C4-2B (cell line): ENCODE data around the gene LIN7A.

Experiments used
- H3K27ac ChIP-seq: fragments of 450-650 bp; 2 replicates; pipeline ENCODE4 v1.5.1; 2017
- CTCF ChIP-seq: fragments of 450-650 bp; conservative IDR thresholded peaks from 2 replicates; pipeline ENCODE4 v1.5.1; 2017; ENCODE audit warnings: mild to moderate bottlenecking
- ZFX ChIP-seq: fragments of 450-650 bp; IDR thresholded peaks from 2 replicates; pipeline ENCODE4 v1.6.1; 2017

Gene LIN7A

DNA sequence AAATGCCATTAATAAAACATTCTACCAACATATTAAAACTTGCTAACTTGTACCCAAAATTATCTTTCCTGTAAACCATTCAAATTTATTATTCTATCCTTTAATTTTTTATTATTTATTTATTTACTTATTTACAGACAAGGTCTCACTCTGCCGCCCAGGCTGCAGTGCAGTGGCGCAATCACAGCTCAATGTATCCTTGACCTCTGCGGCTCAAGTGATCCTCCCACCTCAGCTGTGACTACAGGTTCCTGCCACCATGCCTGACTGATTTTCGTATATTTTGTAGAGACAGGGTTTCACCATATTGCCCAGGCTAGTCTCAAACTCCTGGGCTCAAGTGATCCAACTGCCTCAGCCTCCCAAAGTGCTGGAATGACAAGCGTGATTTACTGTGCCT, 20.4 kb upstream of the LIN7A start:
- no peak overlapping the region for H3K27ac ChIP-seq
- TF ChIP-seq CTCF = no peak
- TF ChIP-seq ZFX = no peak

- TF ChIP-seq CTCF (no peak), ZFX (no peak)
- no peak overlapping the region for H3K27ac ChIP-seq
Observed at GRCh38 chr12:80954857-80955520, 17.3 kb upstream of the LIN7A start.

DNA sequence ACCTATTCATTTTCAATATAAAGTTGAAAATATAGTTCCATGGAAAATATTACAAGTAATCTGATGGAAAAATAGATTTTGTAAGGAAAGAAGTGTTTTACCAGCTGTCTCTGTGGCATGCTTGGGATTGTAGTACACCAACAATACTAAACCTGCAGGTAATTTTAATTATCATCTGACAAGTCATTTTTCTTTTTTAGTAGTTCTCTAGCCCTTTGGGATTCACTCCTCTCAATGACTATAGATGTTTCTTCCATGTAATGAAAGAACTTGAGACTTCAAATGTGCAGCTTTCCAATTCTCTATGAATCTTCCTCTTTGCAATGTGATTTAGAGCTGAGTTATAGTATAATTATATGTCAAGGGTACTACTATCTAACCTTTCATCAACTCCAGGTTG, 14.7 kb upstream of the LIN7A start:
- H3K27ac ChIP-seq = no peak overlapping the region
- no peak for TF ChIP-seq ZFX
- no peak for TF ChIP-seq CTCF

- TF ChIP-seq ZFX = no peak
- peak; percentile 56 for TF ChIP-seq CTCF
- H3K27ac ChIP-seq = no peak overlapping the region
Observed at GRCh38 chr12:80946591-80946990, 8.9 kb upstream of the LIN7A start.

- no peak overlapping the region for H3K27ac ChIP-seq
- TF ChIP-seq CTCF = no peak
- TF ChIP-seq ZFX = no peak
Observed at GRCh38 chr12:80943338-80943737, 5.6 kb upstream of the LIN7A start.

GRCh38 chr12:80941916-80942315, 4.2 kb upstream of the LIN7A start:
- TF ChIP-seq CTCF = no peak
- no peak for TF ChIP-seq ZFX
- no peak overlapping the region for H3K27ac ChIP-seq

GRCh38 chr12:80939231-80939950, 1.7 kb upstream of the LIN7A start:
- TF ChIP-seq CTCF = no peak
- TF ChIP-seq ZFX = no peak
- no peak overlapping the region for H3K27ac ChIP-seq
